Measurements from ENCODE around the gene MAU2.
A peak's percentile ranks its signal among the peaks of the same experiment; 100 is the strongest.

The MAU2 gene

DNA sequence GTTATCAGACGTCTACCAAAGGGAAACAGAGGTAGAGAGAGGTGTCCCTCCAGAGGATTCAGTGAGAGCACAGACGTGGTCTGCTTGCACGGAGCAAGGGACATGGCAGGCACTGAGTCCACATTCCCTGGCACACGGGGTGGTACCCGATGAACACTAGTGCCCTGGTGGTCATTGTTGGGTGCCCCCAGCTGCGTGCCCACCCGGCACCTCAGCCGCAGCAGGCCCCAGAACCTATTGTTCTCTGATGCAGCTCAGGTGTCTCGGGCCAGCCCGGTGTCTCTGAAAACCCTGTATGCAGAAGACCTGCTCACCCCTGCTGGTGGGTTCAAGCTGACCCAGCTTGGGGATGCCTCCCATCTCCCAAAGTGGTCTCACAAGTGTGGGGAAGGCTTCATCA is 12.3 kb upstream of the MAU2 start:
- no peak for DNase-seq

DNA sequence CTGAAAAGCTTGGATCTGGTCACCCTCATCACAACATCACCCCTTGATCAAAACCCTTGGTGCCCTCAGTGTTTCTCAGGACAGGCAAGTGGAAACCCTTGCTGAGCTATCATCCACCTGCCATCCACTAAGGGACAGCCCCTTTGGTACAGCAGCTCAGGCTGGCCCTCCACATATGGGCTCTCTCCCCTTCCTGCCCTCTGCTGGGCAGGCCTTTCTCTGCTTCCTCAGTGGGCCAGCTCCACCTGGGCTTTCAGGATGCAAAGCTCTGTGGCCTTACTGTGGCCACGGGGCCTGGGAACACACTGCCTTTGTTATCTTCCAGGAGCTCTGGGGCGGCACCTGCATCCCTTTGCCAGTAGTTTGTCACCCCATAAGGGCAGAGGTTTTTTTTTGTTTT is 5.2 kb upstream of the MAU2 start:
- DNase-seq, result no peak

DNA sequence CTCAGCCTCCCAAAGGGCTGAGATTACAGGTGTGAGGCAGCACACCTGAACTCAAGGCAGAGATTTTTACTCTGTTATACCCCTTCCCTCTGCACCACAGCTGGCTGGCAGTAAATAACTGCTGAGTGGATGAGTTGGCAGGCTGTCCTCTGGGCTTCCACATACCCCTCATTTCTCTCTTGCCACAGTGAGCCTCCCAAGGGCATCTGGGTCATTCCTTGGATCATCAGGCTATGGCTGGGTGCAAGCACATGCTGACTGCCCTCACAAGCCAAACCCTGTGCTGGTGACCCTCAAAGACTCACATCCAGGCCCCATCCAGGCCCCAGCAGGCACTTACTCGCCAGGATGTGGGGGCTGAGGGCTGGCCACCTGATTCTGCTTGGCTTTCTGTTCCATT is 4.5 kb upstream of the MAU2 start:
- DNase-seq, result no peak

DNA sequence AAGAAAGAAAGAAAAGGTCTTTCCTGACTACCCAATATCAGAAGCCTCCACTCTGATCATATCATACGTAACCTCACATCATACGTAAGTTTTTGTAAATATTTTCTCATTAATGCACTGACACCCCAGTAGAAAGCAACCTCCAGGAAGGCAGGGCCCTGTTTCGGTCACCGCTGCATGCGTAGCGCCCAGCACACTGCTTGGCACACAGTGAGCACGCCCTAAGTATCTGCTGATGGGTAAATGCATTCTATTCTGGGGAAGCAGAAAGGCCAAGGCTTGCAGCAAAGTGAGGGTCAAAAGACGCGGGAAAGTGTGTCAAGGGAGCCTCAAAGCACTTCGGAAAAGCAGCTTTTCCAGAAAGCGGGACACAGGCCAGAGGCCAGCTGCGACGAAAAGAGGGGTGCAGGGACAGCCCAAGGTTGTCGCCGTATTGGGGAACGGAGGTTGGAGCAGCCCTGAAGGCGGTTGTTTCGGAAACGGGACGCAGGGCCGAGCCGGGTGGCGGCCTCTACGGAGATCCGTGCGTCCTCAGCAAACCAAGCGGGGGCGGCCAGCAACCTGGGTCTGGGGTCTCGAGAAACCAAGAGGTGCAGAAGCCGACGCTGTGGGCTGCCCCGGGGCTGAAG is 783 bp upstream of the MAU2 start:
- DNase-seq, result no peak

DNA sequence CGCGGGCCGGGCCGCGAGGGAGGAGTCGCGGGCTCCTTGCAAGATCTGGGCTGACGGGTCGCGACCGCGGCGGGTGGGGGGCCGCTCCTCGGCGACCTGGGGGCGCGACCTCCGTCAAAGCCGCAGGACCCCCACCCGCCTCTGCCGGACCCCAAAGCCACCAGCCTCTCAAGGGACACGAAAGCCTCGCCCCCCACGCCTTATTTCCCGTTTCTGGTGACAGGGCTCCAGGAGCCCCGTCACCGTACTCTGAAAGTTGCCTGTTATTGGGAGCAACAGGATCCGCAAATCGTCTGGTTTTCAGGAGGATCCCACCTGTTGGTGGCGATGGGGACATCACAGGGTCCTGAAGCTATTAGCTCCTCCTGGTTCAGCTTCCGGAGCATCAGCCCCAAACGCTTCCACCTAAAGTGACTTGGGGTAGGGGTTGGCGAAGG is 530 bp downstream of the MAU2 start:
- DNase-seq, result no peak

DNA sequence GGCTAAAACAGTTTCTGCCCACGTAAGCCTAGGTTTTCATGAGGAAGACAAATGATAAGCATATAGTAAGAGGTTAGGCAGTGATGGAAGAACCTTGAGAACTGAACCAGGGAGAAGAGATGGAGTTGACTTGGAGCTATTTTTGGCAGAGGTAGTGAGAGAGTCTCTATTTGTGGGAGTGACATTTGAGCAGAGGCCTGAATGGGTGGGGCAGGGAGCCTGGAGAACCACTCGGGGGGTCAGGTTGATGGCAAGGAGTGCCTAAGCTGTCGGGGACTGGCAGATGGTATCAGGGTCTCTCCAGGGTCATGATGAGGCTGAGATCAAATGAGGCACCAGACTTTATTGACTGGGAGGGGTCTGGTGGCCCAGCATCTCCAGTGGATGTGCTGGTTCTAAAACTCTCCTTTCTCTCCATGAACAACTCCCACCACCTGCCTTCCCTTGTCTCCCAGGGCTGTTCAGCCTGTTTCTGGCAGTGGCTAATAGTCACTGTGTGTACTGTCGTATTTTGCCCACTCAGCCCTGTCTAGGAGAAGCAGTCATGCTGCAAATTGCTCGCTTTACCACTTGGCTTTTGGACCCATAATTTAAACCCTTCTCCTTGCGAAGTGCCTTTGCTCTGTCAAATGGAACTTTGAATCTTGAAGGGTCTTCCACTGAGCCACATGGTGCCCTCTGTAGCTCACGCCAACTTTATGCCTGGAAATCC is 3.6 kb downstream of the MAU2 start:
- no peak for DNase-seq

DNA sequence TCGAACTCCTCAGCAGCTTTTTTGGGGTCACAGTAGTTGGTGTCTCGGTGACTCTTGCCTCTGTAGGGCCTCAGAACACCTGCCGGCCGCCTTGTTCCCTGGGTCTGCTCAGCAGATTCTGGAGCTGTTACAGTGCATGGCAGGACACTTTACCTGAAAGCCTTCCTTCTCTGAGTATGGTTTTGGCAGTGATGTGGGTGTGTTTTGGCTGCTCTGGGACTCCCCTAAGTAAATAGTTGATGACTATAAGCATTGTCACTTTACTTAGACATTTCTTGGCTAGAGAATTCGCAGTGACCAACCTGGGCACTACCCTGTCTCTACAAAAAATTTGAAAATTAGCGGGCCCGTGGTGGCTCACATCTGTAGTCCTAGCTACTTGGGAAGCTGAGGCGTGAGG is 7.0 kb downstream of the MAU2 start:
- no peak for DNase-seq

DNA sequence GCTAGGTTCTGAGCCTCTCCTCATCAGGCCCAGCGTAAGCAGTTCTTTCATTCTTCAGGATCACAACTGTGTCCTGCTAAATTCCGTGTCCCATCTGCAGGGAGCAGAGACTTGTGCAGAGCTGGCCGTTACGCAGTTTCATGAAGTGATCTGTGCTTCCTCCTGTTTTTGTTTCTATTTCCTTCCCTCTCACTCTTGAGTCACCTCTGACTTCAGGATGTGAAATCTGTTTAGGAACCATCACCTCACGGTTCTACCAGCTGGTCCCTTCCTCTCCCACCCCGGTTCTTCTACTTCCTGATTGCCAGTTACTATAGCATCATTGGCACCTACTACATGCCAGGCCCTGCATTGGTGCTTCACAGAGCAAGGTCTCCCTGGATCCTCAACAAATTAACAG is 8.5 kb downstream of the MAU2 start:
- DNase-seq, result no peak

DNA sequence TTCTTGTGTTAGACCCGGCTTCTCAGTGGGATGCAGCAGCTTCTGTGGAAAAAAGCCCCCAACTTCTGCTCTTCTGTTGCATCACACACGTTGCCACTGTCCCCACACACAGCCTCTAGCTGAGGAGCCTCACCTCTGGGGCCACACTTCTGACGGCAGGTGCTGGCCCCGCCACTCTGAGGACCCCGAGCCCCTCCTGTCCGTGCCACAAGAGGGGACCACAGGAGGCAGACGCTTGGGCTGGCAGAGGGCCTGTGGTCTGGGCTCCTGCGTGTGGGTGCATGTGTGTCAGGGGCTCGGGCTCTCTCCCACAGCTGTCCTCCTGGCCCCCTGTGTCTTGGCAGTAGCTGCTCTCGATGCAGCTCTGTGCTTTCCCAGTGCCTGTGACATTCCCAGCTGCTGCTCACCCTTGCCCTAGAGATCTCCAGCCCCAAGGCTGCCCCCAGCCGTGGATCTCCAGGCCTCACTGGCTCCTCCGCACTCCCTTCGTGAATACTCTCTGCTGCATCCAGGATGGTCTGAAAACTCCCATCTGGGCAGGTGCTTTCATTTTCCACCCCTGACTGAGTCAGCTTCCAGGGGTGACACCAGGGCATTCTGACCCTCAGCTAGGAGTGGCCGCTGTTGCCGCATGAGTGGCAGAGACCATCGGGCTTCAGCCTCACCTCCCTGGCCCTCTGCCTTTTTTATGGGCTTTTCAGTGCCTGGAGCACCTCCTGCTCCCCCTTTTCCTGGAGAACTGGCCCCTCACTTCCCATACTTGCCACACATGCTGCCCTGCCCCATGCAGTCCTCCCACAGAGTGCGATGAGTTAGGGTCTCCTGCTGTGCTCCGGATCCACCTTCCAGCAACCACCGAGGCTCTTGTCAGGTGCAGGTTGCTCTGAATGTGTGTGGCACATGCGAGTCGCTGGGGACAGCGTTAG is 13.7 kb downstream of the MAU2 start:
- DNase-seq, result no peak

DNA sequence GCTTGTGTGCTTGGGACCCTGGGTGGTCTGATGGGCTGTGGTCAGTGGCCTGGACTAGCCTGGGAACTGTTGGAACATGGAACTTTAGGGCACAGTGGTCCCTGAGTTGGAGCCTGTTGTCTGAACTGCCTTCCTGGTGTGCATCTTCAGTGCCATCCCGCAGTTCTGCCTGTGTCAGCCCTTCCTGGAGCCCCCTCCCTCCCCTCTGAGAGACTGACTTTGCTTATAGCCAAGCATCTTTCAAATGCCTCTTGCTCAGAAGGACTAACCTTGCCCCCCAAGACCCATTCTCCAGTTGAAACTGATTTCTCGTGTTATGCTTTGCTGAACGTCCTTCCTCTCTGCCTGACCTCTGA is 14.3 kb downstream of the MAU2 start:
- no peak for DNase-seq

DNA sequence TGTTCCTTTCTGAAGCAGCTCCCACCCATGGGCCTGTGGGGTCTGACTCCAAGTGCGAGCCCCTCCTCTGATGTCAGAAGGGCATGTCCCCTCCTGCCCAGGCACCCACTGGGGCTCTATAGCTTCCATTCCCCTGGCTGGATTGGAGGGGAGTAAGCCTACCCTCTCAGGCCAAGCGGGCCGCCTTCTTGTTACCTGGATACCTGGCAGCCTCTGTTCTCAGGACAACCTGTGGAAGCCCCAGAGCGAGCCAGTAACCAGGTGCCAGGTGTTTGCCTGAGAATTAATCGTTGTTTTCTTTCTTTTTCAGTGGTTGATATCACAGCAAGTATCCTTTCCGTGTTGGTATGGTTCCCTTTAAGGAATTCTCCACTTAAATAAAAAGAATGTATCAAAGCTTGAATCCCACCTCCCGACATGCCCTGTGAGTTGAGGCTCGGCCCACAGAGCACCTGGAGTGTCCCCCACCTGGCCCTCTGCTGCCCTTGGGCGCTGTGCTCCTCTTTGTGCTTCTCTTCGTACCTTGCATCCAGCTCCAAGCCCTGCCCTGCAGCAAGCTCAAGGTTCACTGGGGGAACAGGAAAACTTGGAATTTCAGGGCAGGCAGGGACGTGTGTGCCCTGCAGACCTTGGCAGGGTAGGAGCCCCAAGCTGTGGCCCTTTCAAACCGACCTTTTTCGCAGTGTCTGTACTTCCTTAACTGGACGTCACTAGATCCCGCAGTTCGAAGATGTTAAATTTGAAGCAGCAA is 15.0 kb downstream of the MAU2 start:
- DNase-seq, result no peak

DNA sequence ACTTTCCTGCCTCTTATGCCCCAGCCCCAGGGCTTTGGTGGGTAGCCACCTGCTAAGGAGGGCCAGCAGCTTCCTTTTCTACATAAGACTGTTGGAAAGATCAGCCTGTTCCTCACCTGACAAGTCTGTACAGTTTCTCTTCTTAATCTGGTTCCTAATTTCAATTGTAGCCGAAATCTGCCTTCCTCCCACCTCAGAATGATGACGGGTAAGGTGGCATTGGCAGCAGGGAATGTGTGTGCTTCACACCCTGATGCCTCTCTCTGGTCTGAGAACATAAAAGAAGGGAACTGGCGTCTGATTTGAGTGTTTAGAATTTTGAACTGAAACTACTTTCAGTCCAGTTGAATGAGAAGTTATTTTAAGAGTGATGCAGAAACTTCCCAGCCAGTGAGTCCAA is 16.0 kb downstream of the MAU2 start:
- DNase-seq, result no peak

DNA sequence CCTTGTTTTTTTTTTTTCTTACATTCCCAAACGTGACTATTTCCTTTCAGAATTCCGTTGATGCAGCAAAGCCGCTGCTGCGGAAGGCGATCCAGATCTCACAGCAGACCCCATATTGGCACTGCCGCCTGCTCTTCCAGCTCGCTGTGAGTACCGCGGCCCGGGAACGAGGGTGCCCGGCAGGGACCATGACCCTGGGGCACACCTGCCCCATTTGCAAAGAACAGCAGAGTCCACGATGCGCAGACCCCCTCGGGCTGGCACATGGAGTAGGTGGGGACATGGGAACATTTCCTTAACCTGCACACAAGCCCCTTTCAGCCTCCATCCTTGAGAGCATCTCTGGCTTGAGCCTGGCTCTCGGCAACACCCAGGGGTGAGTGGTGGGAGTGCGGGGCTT is 16.5 kb downstream of the MAU2 start:
- no peak for DNase-seq

DNA sequence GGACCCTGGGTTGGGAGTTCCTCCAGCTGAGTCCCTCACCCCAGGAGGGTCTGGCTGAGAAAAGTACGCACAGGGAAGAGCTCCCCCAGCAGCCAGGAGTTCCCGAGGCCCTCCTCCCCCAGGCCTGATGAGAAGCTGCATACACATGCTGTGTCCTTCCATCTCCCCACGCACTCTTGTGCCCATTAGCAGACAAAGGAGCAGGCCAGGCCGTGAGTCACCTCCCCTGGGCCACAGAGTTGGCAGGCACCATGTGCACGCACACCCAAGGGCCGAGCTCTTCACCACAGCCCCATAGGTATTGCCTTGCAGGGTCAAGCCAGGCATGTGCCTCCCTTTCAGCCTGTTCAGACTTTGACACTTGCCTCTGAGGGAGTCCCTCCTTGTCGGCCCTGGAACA is 17.5 kb downstream of the MAU2 start:
- DNase-seq, result no peak

DNA sequence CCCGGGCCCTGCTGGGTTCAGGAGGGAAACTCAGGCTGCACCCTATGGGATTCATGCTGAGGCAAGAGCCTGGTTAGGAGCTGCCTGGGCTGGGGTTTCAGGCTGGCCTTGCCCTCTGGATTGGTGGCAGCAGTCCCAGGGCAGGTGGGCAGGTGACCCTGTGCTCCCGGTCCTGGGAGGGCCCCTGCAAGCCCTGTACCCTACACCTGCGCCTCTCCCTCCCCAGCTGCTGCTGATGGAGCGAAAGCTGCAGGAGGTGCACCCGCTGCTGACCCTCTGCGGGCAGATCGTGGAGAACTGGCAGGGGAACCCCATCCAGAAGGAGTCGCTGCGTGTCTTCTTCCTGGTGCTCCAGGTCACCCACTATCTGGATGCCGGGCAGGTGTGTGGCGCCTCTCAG is 20.4 kb downstream of the MAU2 start:
- no peak for DNase-seq

DNA sequence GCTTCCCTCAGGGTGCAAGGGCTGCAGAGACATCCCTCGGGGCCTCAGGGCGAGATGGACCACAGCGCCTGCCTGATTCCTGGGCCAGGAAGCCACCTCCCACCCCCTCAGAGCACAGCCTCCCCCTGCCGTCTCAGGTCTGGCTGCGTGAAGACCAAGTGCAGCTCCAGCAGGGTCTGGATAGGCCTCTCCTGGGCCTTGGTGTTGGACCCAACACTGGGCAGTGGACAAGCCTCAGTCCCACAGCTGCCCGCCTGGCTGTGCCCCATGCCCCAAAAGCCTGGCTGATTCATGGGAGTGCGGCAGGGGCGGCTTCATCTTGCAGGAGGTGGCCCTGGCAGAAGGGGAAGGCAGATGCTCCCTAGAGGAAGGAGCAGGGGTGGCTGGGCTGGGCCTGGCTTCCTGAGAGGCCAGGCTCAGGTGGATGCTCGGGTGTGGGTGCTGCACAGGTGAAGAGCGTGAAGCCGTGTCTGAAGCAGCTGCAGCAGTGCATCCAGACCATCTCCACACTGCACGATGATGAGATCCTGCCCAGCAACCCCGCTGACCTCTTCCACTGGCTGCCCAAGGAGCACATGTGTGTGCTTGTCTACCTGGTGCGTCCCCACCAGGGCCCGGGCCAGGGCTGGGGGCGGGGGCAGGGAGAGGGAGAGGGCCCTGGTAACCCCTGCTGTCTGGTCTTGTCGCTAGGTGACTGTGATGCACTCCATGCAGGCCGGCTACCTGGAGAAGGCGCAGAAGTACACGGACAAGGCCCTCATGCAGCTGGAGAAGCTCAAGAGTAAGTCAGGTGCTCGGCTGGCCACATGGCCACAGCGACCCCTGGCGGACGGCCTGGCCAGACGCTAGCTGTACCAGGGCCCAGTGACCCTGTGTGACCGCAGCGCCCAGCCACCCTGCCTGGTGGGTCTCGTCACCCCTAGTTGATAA is 21.7 kb downstream of the MAU2 start:
- peak; percentile 40 for DNase-seq

DNA sequence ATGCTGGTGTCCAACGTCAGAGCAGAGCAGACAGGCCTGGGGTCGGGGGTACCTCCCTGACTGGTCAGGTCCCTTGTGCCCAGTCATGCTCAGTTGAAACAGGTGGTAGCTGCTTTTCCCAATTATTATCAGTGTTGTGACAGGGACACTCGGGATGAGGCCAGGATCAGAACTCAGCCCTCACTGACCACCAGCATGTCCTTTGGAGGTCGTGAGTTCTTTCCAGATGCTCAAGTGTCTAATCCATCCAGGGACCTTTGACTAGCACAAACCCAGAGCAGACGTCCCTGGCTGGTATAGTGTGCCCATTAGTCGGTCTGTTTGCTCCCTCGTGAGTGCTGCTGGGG is 22.4 kb downstream of the MAU2 start:
- no peak for DNase-seq

DNA sequence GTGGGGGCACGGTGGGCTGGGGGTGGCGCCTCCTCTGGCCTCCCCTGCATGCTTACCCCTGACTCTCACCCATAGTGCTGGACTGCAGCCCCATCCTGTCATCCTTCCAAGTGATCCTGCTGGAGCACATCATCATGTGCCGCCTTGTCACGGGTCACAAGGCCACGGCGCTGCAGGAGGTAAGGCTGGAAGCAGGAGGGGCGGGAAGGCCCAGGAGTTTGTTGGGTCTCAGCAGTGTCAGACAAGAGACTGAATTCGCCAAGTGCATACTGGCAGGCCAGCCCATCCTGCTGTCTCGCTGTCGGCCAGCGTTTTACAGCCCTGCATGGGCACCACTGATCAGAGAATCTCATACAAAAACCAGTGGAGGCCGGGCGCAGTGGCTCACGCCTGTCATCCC is 23.1 kb downstream of the MAU2 start:
- DNase-seq, result no peak

DNA sequence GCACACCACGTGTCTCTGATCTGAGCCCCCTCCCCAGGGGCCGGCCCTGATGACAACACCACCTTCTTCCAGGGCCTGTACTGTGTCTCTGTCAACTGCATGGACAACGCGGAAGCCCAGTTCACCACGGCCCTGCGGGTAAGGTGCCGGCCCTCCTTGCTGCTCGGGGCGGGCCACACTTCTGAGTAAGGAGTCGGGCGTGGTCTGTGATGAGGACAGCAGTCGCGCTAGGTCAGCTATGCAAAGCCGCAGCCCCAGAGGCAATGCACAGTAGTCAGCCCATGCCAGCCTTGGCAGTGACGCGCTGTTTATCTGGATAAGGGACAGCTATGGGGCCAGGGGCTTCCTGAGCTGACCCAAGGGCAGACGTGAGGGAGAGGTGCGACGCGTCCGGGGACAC is 24.6 kb downstream of the MAU2 start:
- no peak for DNase-seq

DNA sequence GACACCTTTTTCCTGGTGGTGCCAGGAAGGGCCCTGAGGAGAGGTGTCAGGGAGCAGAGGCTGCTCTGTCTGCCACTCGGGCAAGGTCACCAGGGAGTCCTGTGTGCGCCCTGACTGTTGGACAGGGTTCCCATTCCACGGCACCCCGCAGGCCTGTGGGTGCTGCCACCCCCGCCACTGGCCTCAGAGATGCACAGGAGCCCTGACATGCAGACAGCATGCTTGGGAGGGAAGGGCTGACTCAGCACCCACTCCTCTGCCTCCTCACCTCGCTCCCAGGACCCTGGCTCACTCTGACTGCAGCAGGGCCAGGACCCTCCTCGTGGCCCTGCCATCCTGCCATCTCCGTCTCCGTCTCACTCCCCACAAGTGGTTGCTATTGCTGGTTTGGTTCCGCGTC is 25.3 kb downstream of the MAU2 start:
- DNase-seq, result no peak

DNA sequence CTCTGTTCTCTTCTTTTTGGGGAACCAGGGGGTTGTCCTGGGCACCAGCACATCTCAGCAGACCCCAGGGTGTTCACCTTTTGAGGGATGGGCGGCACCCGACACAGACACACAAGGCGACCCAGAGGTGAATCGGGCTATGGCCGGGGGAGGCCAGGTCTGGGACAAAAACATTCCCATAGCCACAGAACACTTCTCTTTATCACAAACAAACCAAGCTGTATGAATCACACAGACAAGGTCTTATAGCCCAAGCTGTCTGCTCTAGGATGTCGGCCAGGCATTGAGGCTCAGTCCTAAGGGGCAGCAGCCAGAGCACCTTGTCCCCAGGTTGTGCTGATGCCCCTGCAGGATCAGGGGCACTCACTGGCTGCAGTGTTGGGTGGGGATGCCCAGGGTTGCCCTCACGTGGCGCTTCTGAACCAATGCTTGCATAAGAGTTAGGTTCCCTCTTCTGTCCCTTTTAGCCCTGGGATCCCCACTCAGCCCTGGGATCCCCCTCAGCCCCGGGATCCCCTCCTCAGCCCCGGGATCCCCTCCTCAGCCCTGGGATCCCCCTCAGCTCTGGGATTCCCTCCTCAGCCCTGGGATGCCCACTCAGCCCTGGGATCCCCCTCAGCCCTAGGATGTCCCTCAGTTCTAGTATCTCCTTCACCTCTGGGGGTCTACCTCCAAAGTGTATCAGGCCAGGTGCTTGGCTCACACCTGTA is 26.9 kb downstream of the MAU2 start:
- no peak for DNase-seq

DNA sequence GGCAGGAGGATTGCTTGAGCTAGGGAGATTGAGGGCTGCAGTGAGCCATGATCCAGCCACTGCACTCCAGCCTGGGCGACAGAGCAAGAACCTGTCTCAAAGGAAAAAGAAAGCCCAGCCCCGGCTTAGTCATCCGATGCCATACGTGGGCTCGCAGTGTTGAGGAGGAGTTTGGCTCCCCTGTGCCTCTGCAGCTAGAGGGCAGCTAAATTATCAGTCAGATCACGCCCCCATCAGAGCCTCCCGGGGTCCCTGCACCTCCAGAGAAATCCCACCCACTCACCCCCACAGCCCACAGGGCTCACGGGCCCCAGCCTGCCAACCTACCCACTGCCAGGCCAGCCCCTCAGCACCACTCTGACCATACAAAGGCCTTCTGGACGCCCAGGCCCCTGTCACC is 27.6 kb downstream of the MAU2 start:
- no peak for DNase-seq
